Stomach (tissue), 19 donors: ENCODE measurements around the gene OSTM1. TPM values are rescaled to one million over a fixed set of nuclear protein-coding genes. Genes with fewer than 3 reads are reported as not detected.

Experiments used
- DNase-seq, 2 donors: peaks; one replicate each; pipeline versions ENCODE4 v3.0.0 to v3.0.0-alpha.2; 2013 to 2019
- H3K27ac ChIP-seq, 5 donors: fragments of 200-600 bp in 4 of 5; sonication (generic) in 4 of 5; one replicate each; pipeline ENCODE4 v1.5.1; 2013 to 2019; ENCODE audit warnings: mild to moderate bottlenecking in 1 of 5, moderate library complexity in 1 of 5
- H3K27me3 ChIP-seq, 3 donors: fragments of 200-600 bp; sonication (generic); one replicate each; pipeline ENCODE4 v1.5.1; 2017 to 2019; ENCODE audit warnings: mixed run types in 1 of 3
- H3K36me3 ChIP-seq, 4 donors: fragments of 200-600 bp; sonication (generic); 1 replicate in 3 of 4; 2 replicates in 1 of 4; pipeline ENCODE4 v1.5.1; 2016 to 2019
- H3K4me1 ChIP-seq, 4 donors: fragments of 200-600 bp; sonication (generic); one replicate each; pipeline ENCODE4 v1.5.1; 2016 to 2019
- H3K4me3 ChIP-seq, 4 donors: fragments of 200-600 bp; sonication (generic) in 3 of 4; one replicate each; pipeline ENCODE4 v1.5.1; 2016 to 2019; ENCODE audit warnings: mild to moderate bottlenecking in 1 of 4
- H3K9me3 ChIP-seq, 4 donors: fragments of 200-600 bp; sonication (generic); one replicate each; pipeline ENCODE4 v1.5.1; 2016 to 2019
- CTCF ChIP-seq, 7 experiments: fragments of 450-650 bp in 4 of 7; fragments of 200-600 bp in 3 of 7; sonication (generic) in 3 of 7; IDR thresholded peaks; one replicate each; pipeline ENCODE4 v1.5.1; 2016 to 2019; ENCODE audit warnings: antibody characterized with exemption in 7 of 7, control low read depth in 2 of 7, mild to moderate bottlenecking in 1 of 7
- EP300 ChIP-seq: sonication (generic); formaldehyde crosslinking; IDR thresholded peaks from one replicate; pipeline ENCODE4 v1.6.1; 2017; ENCODE audit warnings: antibody characterized with exemption
- POLR2A ChIP-seq, 4 donors: fragments of 450-650 bp; IDR thresholded peaks; one replicate each; pipeline ENCODE4 v1.6.1; 2016; ENCODE audit warnings: antibody characterized with exemption in 4 of 4, control low read depth in 2 of 4, mild to moderate bottlenecking in 1 of 4, moderate library complexity in 1 of 4
- POLR2AphosphoS5 ChIP-seq, 3 donors: sonication (generic); formaldehyde crosslinking; IDR thresholded peaks; one replicate each; pipeline ENCODE4 v1.6.1; 2016; ENCODE audit warnings: antibody characterized with exemption in 3 of 3
- WGBS, 5 donors: extraction: QIAGEN DNeasy Blood & Tissue Kit in 3 of 5; methylation state at CpG; one replicate each; pipeline versions ENCODE4 v1.1.5 to v1.1.7; 2013 to 2018; 5-methylcytosine and 5-hydroxymethylcytosine counted together
- intact Hi-C: fragments of 100-400 bp; cut with DNase I; formaldehyde crosslinking; loops from one replicate; pipeline ENCODE4 v1.15.1; 2023; ENCODE audit warnings: low total_unique reads
- long read RNA-seq, 10 donors: transcript quantifications; one replicate each; lab custom pipeline, GENCODE V29; 2026
- polyA plus RNA-seq, 3 donors: library from polyadenylated mRNA; stranded (reverse); fragments of 200-250 nt; gene quantifications; one replicate each; pipeline ENCODE4 v1.2.3, GENCODE V29; 2013
- total RNA-seq, 5 donors: library from RNA; depleted of rRNA; stranded (reverse); fragments of >200 nt; gene quantifications; one replicate each; pipeline versions ENCODE4 v1.1.0 to v1.2.3, GENCODE V29; 2014 to 2016
- donor health status: healthy with polysubstance abuse.
- donor health status: Bipolar disorder and iron deficiency.
- donor health status: healthy.

OSTM1 gene
- total RNA-seq (100 to 1,000 TPM in 1 of 5 donors, 10 to 100 TPM in 4; 18.7 to 420 (median 33.5) TPM), polyA plus RNA-seq (10 to 100 TPM in 1 of 3 donors, 1 to 10 TPM in 2; 6.0 to 10.5 (median 7.8) TPM)
- long read RNA-seq, donor 1, full-length matches to known transcripts: 4 of 4 reads
- long read RNA-seq, donor 1, partial matches to known transcripts: 0 of 4 reads
- long read RNA-seq, donor 1, other reads (novel, unspliced or antisense): 0 of 4 reads
- long read RNA-seq, donor 2, full-length matches to known transcripts: 4 of 4 reads
- long read RNA-seq, donor 2, partial matches to known transcripts: 0 of 4 reads
- long read RNA-seq, donor 2, other reads (novel, unspliced or antisense): 0 of 4 reads
- long read RNA-seq, donor 3, full-length matches to known transcripts: 3 of 3 reads
- long read RNA-seq, donor 3, partial matches to known transcripts: 0 of 3 reads
- long read RNA-seq, donor 3, other reads (novel, unspliced or antisense): 0 of 3 reads
- long read RNA-seq, donor 4, full-length matches to known transcripts: 1 of 1 reads
- long read RNA-seq, donor 4, partial matches to known transcripts: 0 of 1 reads
- long read RNA-seq, donor 4, other reads (novel, unspliced or antisense): 0 of 1 reads
- long read RNA-seq, donor 5, full-length matches to known transcripts: 7 of 7 reads
- long read RNA-seq, donor 5, partial matches to known transcripts: 0 of 7 reads
- long read RNA-seq, donor 5, other reads (novel, unspliced or antisense): 0 of 7 reads
- long read RNA-seq, donor 6, full-length matches to known transcripts: 6 of 36 reads
- long read RNA-seq, donor 6, partial matches to known transcripts: 30 of 36 reads
- long read RNA-seq, donor 6, other reads (novel, unspliced or antisense): 0 of 36 reads
- long read RNA-seq, donor 7, full-length matches to known transcripts: 3 of 3 reads
- long read RNA-seq, donor 7, partial matches to known transcripts: 0 of 3 reads
- long read RNA-seq, donor 7, other reads (novel, unspliced or antisense): 0 of 3 reads
- long read RNA-seq, donor 8, full-length matches to known transcripts: 3 of 3 reads
- long read RNA-seq, donor 8, partial matches to known transcripts: 0 of 3 reads
- long read RNA-seq, donor 8, other reads (novel, unspliced or antisense): 0 of 3 reads
- long read RNA-seq, donor 9, full-length matches to known transcripts: 2 of 2 reads
- long read RNA-seq, donor 9, partial matches to known transcripts: 0 of 2 reads
- long read RNA-seq, donor 9, other reads (novel, unspliced or antisense): 0 of 2 reads
- long read RNA-seq, donor 10, full-length matches to known transcripts: 3 of 3 reads
- long read RNA-seq, donor 10, partial matches to known transcripts: 0 of 3 reads
- long read RNA-seq, donor 10, other reads (novel, unspliced or antisense): 0 of 3 reads

- H3K9me3 ChIP-seq: no peaks in the 10 kb centered on the region
- H3K4me3 ChIP-seq: peak within 1 kb of the TSS; percentile 90 to 97 (median 93)
- no peaks in the 10 kb centered on the region for H3K36me3 ChIP-seq
- intact Hi-C loops: no loop called here
- H3K27me3 ChIP-seq: no peaks in the 10 kb centered on the region
- WGBS, 5 donors: 0 to 1% (median 0%) methylated on average over 31 to 86 of the region's 86 CpGs
- H3K4me1 ChIP-seq: peaks cover 6 to 31% (median 20%) of the 10 kb centered on the region in 4 donors
- TF ChIP-seq POLR2AphosphoS5 (IDR thresholded peaks at IDR 0.05): peak; percentile 67 to 87 (median 87)
- peak in 1 of 4 donors; percentile 59 for TF ChIP-seq POLR2A (IDR thresholded peaks at IDR 0.05)
- no peak for TF ChIP-seq EP300
- DNase-seq: peak; percentile 94 to 98
- H3K27ac ChIP-seq: peak within 1 kb of the TSS; percentile 85 to 94 (median 93)
These were observed at the start of gene OSTM1 for GRCh38 chr6:108074359-108075144. OSTM1 (minus strand) TSS chr6:108074741; CDS start chr6:108074651, 90 bp downstream.

- no peak overlapping the region for H3K27ac ChIP-seq
- no peak for DNase-seq
- H3K27me3 ChIP-seq: peaks cover 10 to 92% (median 47%) of the 10 kb centered on the region in 3 donors
- H3K36me3 ChIP-seq: no peaks in the 10 kb centered on the region
- WGBS, 5 donors: 21 to 31% (median 31%) methylated on average over 7 of the region's 7 CpGs
- H3K4me3 ChIP-seq: no peak overlapping the region
- intact Hi-C loops: no loop called here
- TF ChIP-seq POLR2AphosphoS5 (IDR thresholded peaks at IDR 0.05) (no peak), CTCF (IDR thresholded peaks at IDR 0.05) (no peak), POLR2A (IDR thresholded peaks at IDR 0.05) (no peak), EP300 (no peak)
- H3K9me3 ChIP-seq: peaks cover 0 to 4% (median 0%) of the 10 kb centered on the region in 4 donors
- H3K4me1 ChIP-seq: peaks cover 7 to 16% (median 9%) of the 10 kb centered on the region in 4 donors
These were observed 49.4 kb upstream of the OSTM1 start for GRCh38 chr6:108123946-108124345.

GRCh38 chr6:108123481-108123929 lies 49.0 kb upstream of the OSTM1 start:
- H3K27me3 ChIP-seq: peaks cover 10 to 92% (median 51%) of the 10 kb centered on the region in 3 donors
- H3K4me1 ChIP-seq: peaks cover 11 to 20% (median 13%) of the 10 kb centered on the region in 4 donors
- H3K27ac ChIP-seq: no peak overlapping the region
- no peaks in the 10 kb centered on the region for H3K36me3 ChIP-seq
- no peak for TF ChIP-seq POLR2A (IDR thresholded peaks at IDR 0.05)
- no peak for TF ChIP-seq CTCF (IDR thresholded peaks at IDR 0.05)
- no peak for TF ChIP-seq EP300
- no peak for TF ChIP-seq POLR2AphosphoS5 (IDR thresholded peaks at IDR 0.05)
- WGBS, 5 donors: 20 to 31% (median 23%) methylated on average over 13 of the region's 13 CpGs
- peaks cover 0 to 4% (median 0%) of the 10 kb centered on the region in 4 donors for H3K9me3 ChIP-seq
- no peak for DNase-seq
- no peak overlapping the region for H3K4me3 ChIP-seq
- intact Hi-C loops: no loop called here

- H3K27me3 ChIP-seq: peaks cover 18 to 98% (median 70%) of the 10 kb centered on the region in 3 donors
- H3K4me1 ChIP-seq: peaks cover 28% of the 10 kb centered on the region in 4 donors
- no peak for DNase-seq
- peaks cover 0 to 4% (median 0%) of the 10 kb centered on the region in 4 donors for H3K9me3 ChIP-seq
- H3K36me3 ChIP-seq: no peaks in the 10 kb centered on the region
- intact Hi-C loops: no loop called here
- 39 to 53% (median 41%) methylated on average over 10 of the region's 10 CpGs for WGBS, 5 donors
- no peak overlapping the region for H3K4me3 ChIP-seq
- H3K27ac ChIP-seq: no peak overlapping the region
- TF ChIP-seq POLR2A (IDR thresholded peaks at IDR 0.05) (no peak), POLR2AphosphoS5 (IDR thresholded peaks at IDR 0.05) (no peak), EP300 (no peak), CTCF (IDR thresholded peaks at IDR 0.05) (no peak)
These were observed 47.1 kb upstream of the OSTM1 start for GRCh38 chr6:108121612-108122011.
